Measurements from ENCODE around the gene ARL6IP4.

GRCh38 chr12:122948605-122949004, 31.9 kb upstream of the ARL6IP4 start:
- TF ChIP-seq CTCF (IDR thresholded peaks at IDR 0.05 in 4 of 5, conservative IDR thresholded peaks at IDR 0.05 in 1 of 5) (no peak), POLR2A (IDR thresholded peaks at IDR 0.05) (no peak)
